ENCODE measurements around the gene IYD.
"Not testable (repeated sequence)": the region's sequence is repeated elsewhere in the genome, so short reads cannot be mapped to it uniquely, and the experiment has no call there.

IYD gene

GRCh38 chr6:150435832-150436231 is 67.0 kb downstream of the IYD start:
- no peak for DNase-seq

GRCh38 chr6:150439373-150439772 is 70.6 kb downstream of the IYD start:
- no peak for DNase-seq

GRCh38 chr6:150443621-150444020 is 74.8 kb downstream of the IYD start:
- DNase-seq, result no peak

GRCh38 chr6:150444308-150444707 is 75.5 kb downstream of the IYD start:
- no peak for DNase-seq

GRCh38 chr6:150445486-150445885 is 76.7 kb downstream of the IYD start:
- no peak for DNase-seq

GRCh38 chr6:150448221-150448620 is 79.4 kb downstream of the IYD start:
- DNase-seq, result no peak

- not testable (repeated sequence) for DNase-seq
These were observed 80.2 kb downstream of the IYD start for GRCh38 chr6:150449055-150449454.

GRCh38 chr6:150450918-150451317 is 82.1 kb downstream of the IYD start:
- no peak for DNase-seq

GRCh38 chr6:150451807-150452427 is 83.1 kb downstream of the IYD start:
- DNase-seq, result no peak

GRCh38 chr6:150452428-150453243 is 83.8 kb downstream of the IYD start:
- DNase-seq, result no peak

GRCh38 chr6:150453357-150453756 is 84.5 kb downstream of the IYD start:
- DNase-seq, result no peak
